NCI-H345 treated with DMSO at 0.1 percent for 48 hours (cell line): ENCODE data around the gene NSUN2.
A peak's percentile ranks its signal among the peaks of the same experiment; 100 is the strongest.
"Not testable (repeated sequence)": the region's sequence is repeated elsewhere in the genome, so short reads cannot be mapped to it uniquely, and the experiment has no call there.

Experiments used
- DNase-seq: peaks from one replicate; lab custom pipeline; 2025; ENCODE audit not compliant: unreplicated experiment; lab: John Stamatoyannopoulos, UW

The NSUN2 gene

DNA sequence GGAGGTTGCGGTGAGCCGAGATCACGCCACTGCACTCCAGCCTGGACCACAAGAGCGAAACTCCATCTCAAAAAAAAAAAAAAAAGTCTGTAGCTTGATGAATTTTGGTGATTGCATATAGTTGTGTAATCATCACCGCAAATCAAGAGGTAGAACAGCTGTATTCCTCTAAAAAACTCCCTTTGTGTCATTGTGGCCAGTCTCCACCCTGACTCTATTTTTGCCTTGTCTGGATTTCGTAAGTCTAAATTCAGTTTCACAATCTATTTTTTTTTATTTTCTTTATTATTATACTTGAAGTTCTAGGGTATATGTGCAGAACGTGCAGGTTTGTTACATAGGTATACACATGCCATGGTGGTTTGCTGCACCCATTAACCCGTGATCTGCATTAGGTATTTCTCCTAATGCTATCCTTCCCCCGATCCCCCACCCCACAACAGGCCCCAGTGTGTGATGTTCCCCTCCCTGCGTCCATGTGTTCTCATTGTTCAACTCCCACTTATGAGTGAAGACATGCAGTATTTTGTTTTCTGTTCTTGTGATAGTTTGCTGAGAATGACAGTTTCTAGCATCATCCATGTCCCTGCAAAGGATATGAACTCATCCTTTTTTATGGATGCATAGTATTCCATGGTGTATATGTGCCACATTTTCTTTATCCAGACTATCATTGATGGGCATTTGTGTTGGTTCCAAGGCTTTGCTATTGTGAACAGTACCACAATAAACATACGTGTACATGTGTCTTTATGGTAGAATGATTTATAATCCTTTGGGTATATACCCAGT is 12.9 kb upstream of the NSUN2 start:
- DNase-seq, result not testable (repeated sequence)

DNA sequence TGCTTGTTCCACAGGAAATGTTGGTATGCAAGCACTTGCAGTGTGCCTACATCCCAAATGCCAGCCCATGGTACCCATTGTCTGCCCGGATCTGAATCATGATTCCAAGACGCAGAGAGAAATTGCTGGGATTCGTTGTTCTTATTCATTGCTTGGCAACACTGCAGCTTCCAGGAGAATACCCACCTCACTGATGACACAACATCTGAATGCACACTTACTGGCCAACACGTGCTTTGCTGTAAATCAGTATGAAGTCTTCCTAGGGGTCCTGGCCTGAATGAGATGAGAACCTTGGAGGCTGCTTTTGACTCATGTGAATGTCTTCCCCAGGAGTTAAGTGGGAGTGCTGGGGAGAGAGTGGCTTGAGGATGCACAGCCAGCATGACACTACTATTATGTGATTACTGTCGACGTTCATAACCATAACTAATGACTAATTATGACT is 12.0 kb upstream of the NSUN2 start:
- DNase-seq, result no peak

DNA sequence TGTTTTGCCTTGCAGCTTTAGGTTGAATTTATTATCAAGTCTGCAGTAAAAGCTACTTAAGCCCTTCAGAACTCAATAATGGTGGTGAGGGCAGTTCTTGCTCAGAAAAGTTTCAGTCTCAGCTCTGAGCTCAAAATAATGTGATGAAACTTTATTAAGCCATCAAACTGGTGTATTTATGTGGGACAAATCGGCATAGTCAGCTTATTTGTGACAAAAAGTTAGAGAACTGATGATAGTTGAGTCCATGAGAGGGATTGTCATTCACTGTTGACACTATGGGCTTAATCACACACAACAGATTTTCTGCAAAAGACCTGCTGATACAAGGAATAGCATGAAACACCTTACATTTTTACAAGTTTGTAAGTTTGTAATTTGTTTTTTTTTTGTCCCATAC is 9.8 kb upstream of the NSUN2 start:
- no peak for DNase-seq

DNA sequence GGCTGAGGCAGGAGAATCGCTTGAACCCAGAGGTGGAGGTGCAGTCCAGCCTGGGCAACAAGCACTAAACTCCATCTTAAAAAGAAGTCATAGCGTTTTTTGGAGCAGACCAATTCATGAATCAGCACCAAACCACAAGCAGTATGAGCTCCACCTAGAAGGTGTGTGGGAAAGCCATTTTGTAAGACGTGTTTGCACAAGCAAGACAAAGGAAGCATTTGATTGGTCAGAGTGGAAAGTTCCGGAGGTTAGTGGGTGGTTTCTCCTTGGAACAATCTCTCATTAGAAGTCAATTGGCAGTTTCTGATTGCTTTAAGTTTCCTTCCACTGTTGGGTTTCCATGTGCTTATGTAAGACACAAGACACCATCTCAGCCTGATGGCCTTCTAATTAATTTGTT is 5.4 kb upstream of the NSUN2 start:
- no peak for DNase-seq

DNA sequence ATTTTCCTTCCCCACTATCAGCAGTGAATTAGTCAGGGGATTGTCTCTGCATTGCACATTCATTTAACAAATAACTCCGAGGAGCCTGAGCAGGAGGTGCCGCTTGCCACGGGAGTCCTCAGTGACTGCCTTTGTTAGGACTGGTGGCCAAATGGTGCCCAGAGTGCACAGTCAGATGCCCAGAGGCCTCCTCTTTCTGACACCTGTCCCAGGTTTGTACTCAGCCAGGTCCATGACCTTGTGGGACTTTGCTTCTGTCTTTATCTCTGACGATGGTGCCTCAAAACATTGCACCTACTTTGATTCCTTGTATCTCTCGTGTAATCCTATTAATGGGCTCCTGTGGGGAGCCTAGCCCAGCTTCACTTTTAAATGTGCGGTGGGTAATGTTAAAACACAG is 4.7 kb upstream of the NSUN2 start:
- DNase-seq, result no peak

DNA sequence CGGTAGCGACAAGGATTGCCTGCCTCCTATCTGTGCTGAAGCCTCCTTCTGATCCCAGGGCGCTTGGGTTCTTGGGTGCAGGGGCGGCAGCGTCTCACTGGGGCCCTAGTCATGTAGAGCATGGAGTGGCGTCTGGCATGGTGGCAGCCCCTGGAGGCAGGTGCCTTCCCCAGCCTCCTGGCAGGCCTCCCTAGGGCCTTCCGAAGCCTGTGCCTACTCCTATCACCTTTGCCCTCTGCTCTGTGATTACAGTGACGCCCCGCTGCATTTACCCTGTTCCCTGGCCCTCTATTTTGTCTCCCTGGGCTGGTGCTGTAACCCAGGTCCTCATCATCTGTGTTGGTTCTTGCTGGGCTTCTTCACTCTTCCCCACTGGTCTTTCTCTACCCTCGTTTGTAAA is 4.2 kb upstream of the NSUN2 start:
- DNase-seq, result no peak

DNA sequence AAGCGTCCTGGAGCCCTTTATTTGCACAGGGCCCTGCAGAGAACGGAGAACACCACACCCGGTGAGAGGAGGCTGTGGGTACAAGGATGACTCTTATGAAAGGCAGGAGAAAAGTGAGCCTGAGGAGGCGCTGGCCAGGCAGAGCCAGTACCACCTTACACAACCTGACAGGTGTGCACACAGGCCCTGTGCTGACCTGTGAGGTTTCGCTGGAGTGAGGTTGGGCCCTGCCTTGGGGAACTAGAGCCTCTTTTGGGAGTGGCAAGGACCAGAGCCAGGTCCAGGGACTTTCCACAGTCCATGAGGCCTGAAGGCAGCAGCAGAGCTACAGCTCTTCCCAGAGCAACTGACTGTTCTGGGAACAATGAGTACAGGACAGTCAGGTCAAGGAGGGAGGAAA is 3.4 kb upstream of the NSUN2 start:
- DNase-seq, result no peak

DNA sequence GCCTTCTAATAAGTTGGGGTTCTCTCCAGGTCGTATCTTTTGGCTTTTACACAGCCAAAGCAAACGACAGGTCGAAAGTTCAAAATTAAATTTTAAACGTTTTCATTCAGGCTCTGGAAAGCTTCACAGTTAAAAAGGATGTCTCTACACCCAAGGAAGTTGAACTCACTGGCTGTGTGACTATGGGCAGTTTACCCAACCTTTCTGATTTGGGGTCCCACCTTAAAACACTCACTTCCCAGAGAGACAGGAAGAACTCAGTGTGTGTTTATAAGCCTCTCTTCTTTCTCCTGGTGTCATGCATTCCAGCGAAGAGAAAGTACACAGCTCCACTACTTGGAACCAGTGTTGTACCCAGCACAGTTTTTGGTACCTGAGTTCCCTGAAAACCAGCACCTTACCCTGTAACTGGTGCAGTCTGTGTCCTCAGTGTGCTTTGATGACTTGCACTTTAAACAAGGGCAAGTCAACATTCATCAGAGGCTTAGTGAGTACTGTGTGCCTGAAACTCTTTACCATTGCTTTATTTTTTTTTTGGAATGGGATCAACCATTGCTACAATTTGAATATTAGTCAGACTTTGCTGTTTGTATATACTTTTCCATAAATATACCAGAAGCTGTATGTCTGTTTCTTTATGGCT is 2.1 kb upstream of the NSUN2 start:
- peak; percentile 7 for DNase-seq

DNA sequence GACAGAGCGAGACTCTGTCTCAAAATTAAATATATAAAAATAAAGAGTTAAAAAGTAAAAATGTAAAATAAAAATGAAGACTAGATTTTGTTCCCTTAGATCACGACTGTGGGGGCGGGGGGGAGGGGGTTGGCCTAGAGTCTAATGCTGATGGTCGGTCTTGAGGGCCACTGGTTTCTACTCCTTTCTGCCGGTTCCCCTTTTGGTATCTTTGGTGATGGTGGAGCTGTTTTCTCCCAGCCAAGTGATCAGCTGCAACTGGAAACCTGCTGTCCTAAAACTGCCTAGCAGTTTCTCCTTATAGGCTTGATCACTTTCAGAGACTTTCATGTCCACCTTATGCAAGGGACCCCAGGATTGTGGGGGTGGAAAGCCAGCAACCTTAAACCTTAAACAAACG is 1.5 kb upstream of the NSUN2 start:
- no peak for DNase-seq

DNA sequence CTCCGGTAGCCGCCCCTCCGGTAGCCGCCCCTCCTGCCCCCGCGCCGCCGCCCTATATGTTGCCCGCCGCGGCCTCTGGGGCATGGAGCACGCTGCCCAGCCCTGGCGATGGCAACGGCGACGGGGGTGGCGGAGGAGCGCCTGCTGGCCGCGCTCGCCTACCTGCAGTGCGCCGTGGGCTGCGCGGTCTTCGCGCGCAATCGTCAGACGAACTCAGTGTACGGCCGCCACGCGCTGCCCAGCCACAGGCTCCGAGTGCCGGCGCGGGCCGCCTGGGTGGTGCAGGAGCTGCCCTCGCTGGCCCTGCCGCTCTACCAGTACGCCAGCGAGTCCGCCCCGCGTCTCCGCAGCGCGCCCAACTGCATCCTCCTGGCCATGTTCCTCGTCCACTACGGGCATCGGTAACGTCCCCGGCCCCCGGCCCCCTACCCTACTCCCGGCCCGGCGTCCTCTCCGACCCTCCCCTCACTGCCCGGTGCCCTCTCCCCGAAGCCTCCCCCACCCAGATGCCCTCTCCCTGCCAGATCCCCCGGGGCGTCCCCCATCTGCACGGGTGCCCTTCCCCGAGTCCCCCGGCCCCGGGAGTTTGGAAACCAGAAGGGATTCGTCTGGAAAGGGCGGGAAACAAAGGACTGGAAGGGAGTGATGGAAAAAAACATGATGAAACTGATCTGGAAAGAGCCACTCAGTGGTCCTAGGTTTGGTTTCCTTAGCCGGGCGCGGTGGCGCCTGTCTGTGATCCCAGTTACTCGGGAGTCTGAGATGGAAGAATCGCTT is 813 bp upstream of the NSUN2 start:
- peak; percentile 37 for DNase-seq

DNA sequence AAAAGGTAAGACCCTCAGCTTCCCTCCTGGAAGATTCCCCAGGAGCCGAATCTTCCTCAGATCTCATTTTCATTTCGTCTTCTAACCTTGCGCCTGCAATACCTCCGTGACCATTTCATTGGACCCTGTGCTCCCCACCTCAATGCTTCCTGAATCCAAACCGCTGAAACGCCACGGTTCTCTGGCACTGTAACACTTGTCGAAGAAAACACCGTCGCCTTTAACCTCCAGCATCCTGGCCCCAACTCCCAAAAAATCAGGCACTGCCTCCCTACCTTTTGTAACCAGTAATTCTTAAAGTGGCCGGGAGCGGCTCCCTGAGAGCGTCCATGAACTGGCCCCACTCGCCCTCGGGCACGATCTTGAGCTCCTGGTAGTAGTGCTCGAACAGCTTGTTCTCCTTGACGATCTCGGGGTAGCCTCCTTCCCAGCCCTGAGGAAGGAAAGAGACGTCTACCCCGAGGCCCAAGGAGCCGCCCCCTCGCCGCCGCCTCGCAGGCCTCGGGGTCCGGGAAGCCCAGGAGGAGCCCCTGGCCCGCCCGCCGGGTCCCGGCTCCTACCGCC is 438 bp downstream of the NSUN2 start:
- DNase-seq, result no peak

DNA sequence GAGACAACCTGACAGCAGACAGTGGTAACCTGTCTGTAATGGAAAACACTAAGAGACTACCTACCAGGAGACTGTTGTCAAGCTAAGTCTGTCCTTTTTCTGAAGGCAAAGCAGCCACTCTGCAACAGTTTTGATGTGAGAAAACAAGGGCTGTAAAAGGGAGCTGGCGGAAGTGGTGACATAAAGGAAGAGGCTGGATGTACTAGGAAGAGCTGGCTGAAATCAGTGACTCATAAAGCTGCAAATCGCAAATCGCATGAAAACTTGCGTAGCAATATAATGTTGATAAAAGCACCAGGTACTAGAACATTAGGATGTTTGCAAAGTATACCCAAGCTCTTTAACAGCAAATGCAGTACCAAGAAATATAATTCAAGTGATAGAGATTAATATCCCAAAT is 1.4 kb downstream of the NSUN2 start:
- DNase-seq, result no peak

DNA sequence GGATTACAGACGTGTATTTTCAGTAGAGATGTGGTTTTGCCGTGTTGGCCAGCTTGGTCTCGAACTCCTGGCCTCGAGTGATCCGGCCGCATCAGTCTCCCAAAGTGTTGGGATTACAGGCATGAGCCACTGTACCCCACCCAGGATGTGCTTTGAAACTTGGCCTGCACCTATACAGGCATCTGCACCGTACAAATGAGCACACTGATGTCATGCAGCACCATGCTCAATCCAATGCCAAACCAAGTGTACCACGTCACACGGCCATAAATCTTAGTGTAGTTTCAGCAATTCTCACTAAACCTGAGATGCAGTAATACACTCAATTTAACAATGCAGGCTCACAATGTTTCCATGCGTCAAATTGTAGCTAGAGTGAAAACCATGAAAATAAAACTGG is 6.3 kb downstream of the NSUN2 start:
- no peak for DNase-seq

DNA sequence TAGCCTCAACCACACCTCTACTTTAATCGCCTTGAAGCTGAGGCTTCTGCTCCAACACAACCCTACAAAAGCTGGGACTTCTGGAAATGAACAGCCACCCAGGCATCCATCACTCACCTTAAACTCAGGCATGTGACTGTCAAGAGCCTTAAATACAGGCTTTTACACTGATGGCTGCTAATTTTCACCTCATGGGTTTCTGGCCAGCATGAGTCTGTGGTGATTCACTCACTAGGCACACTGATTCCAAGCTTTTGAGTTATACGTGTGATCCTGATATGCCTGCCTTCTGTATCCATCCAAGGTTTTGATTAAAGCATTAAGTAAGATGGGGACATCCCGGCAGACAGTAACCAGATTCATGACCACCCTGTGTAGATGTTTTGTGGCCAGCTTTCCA is 8.9 kb downstream of the NSUN2 start:
- no peak for DNase-seq

DNA sequence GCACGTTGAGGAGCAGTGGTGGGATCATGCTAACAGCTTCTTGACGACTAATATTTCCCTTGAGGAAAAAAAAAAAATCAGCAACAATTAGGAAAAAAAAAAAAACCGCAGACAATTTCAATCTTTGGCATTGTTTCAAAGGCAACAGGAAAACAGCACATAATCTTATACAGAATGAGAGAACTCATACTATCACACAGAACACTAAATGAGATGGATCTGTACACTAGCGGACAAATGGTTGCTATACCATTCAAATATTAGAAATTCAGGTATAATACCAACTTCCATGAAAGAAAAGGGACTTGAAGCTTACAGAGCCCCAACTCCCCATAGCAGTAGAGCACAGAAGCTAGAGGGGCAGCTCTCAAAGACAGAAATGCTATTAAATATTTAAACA is 9.6 kb downstream of the NSUN2 start:
- no peak for DNase-seq

DNA sequence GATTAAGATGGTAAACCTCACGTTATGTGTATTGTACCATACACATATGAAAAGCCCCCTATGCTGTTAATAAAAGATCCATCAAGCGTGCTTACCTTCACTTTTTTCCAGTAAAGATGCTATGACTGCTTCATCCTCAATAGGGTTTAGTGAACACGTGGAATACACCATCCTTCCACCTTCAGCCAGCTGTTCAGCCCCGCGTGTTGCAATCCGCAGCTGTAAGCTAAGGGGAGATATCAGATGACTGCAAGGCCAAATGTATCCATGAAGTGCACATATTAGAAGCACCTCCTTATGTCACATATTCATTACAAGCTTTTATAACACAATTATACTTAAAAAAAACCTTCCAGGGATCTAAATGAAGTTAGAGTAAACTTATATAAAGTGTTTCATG is 16.2 kb downstream of the NSUN2 start:
- DNase-seq, result no peak

DNA sequence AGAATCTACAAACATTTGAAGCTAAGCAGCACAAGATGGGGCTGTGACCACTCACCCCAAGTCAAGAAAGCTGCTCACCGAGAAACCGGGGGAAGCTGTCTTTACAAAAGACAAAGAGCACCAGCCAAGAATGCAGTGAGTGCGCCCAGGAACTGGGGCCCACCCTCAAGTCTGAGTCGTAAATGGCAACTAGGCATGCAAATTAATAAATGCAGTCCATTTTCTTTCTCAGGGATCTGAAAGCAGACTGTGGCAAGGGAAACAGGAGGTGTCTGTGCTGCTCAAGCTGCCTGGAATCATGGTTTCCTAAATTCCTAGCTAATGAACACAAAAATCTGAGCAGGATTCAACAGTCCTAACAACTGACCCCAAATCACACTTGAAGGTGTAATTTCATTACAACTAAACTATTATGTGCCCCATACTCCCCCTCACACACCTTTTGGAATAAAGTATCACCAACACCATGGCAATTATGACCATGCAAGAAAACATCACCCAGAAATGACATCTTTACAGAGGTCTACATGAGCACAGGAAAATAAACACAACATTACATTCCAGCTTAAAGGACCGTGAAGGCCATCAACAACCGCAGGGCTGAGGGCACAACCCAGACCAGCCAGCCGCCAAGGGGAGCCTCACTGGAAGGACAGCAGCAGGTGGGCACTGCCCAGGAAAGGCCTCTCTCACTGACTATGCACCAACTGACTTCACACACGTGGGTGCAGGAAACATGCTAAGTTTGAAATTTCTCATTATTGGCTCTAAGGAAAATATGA is 17.6 kb downstream of the NSUN2 start:
- DNase-seq, result no peak

DNA sequence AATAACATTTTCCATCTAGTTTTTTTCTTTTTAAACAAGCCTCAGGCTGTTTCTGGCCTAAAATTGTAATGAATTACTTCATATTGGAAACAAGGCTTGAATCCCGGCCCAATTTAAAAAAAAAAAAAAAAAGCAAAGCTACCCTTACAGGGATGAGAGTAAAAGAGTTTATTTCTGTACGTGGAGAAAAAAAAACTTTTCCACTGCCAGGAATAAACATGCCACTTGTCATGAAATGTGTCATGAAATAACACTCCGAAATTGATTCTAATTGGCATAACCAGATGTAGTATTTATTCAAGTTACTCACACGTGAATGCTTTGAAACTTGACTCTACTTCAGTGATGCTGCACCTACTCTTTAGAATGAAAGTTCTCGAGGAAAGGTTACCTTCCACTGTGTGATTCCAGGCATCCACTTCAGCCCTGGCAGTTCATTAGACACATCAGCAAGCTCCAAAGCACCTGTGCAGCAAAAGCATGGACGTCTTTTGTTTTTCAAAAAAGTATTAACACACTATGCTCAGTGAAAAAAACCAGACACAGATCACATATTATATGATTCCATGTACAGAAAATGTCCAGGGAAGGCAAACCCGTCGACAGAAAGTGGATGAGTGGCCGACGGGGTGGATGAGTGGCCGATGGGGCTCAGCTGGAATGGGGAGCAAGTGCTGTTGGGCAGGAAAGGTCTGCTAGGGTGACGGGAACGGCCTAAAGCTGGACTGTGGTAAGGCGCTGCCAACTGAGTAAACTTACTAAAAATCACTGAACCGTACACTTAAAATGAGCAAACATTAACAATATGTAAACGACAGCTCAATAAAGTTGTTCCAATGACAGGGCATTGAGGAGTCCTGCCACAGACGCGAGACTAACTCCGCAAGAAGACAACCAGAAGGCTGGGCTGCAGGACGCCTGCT is 21.2 kb downstream of the NSUN2 start:
- peak; percentile 24 for DNase-seq

DNA sequence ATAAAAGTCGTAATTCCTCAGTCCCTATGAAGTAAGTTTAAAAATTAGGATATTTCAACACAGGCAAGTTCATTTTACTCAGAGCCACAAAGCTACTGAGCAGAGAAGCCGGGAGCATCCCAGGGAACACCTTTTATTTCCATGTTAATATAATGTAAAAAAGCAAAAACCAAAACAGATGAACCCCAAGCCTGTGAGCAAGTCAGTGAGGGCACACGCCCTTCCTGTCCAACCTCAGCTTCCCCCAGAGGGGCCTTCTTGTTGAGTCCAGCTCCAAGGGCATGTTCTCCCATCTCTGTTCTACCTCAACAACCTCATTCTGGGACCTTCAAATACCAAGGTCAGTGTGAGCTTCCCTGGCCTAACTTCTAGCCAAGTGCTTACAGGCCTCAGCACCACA is 24.8 kb downstream of the NSUN2 start:
- DNase-seq, result no peak

DNA sequence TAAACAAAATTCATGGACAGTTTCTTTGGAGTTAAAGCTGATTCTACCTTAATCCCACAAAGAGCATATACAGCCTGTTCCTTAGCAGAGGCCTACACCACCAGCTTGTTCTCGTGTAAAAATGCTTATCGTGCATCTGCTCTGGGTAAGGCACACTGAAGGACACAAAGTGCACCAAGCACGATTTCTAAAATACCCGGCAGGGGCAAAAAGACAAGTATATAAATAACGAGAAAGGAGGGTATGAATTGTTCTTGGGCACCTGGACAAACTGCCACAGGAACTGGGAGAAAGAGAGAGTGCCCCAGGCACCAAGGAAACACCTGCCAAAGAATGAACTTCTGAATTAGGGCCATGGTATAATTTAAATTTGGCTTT is 25.3 kb downstream of the NSUN2 start:
- no peak for DNase-seq
